Left ventricle myocardium inferior (tissue), 1 donor: ENCODE measurements around the gene PYGO2. TPM values are rescaled to one million over a fixed set of nuclear protein-coding genes. Genes with fewer than 3 reads are reported as not detected.
A peak's percentile ranks its signal among the peaks of the same experiment; 100 is the strongest.

Source experiments
- DNase-seq: peaks from one replicate; pipeline ENCODE4 v3.0.0-alpha.2; 2020
- H3K27ac ChIP-seq: fragments of 200-600 bp; replicated peaks from 2 replicates; pipeline ENCODE4 v1.8.0; 2021
- H3K27me3 ChIP-seq: fragments of 200-600 bp; 2 replicates; pipeline ENCODE4 v1.8.0; 2021; ENCODE audit warnings: low read depth
- H3K36me3 ChIP-seq: fragments of 200-600 bp; 2 replicates; pipeline ENCODE4 v1.8.0; 2021
- H3K4me1 ChIP-seq: fragments of 200-600 bp; 2 replicates; pipeline ENCODE4 v1.8.0; 2021
- H3K4me3 ChIP-seq: fragments of 200-600 bp; 2 replicates; pipeline ENCODE4 v1.8.0; 2021; ENCODE audit warnings: mild to moderate bottlenecking, moderate library complexity
- H3K9me3 ChIP-seq: fragments of 200-600 bp; replicated peaks from 2 replicates; pipeline ENCODE4 v1.8.0; 2021
- CTCF ChIP-seq: fragments of 200-600 bp; IDR thresholded peaks from 2 replicates; pipeline ENCODE4 v1.8.0; 2021; ENCODE audit warnings: antibody characterized with exemption, mild to moderate bottlenecking, borderline replicate concordance
- intact Hi-C: fragments of 100-400 bp; cut with micrococcal nuclease; formaldehyde crosslinking; loops from one replicate; pipeline ENCODE4 v1.11.0; 2022
- total RNA-seq: library from RNA; stranded (reverse); fragmentation: NEBNext Ultra II Directional; extraction: Animal tissue kit (Norgen Biotek cat#: 25700); gene quantifications from one replicate; pipeline ENCODE4 v1.2.1, GENCODE V29; 2021
- donor health status: DM: no; HTN: yes; CAD: no; lungs with severe emphysema.

The PYGO2 gene
- total RNA-seq, 1 donor from 2014 or later, result 12.9 TPM

GRCh38 chr1:154951901-154952657, 9.5 kb downstream of the PYGO2 start:
- intact Hi-C loops, result no loop called here
- H3K9me3 ChIP-seq, result no peaks in the 10 kb centered on the region
- no peak overlapping the region for H3K27ac ChIP-seq
- no peaks in the 10 kb centered on the region for H3K27me3 ChIP-seq
- no peak overlapping the region for H3K4me3 ChIP-seq
- DNase-seq, result no peak
- peaks cover 20% of the 10 kb centered on the region for H3K36me3 ChIP-seq
- H3K4me1 ChIP-seq, result peaks cover 52% of the 10 kb centered on the region
- no peak for TF ChIP-seq CTCF

GRCh38 chr1:154948079-154948478, 13.5 kb downstream of the PYGO2 start:
- H3K9me3 ChIP-seq, result no peaks in the 10 kb centered on the region
- no peak for DNase-seq

GRCh38 chr1:154945962-154946850, 15.4 kb downstream of the PYGO2 start:
- DNase-seq, result no peak
- H3K4me1 ChIP-seq, result peaks cover 45% of the 10 kb centered on the region
- intact Hi-C loops, result no loop called here
- no peaks in the 10 kb centered on the region for H3K27me3 ChIP-seq
- H3K27ac ChIP-seq, result peak overlapping the region; percentile 33
- H3K4me3 ChIP-seq, result no peak overlapping the region
- TF ChIP-seq CTCF, result no peak
- H3K9me3 ChIP-seq, result no peaks in the 10 kb centered on the region
- peaks cover 40% of the 10 kb centered on the region for H3K36me3 ChIP-seq

More at GRCh38 chr1:154948079-154948478, 13.5 kb downstream of the PYGO2 start:
- Histone ChIP-seq H3K27ac (no peak overlapping the region), H3K36me3 (peaks cover 44% of the 10 kb centered on the region), H3K27me3 (no peaks in the 10 kb centered on the region), H3K4me3 (no peak overlapping the region), H3K4me1 (peaks cover 40% of the 10 kb centered on the region)
- no peak for TF ChIP-seq CTCF
- intact Hi-C loops, result no loop called here

- H3K9me3 ChIP-seq, result no peaks in the 10 kb centered on the region
- H3K27ac ChIP-seq, result peak overlapping the region; percentile 59
- H3K4me1 ChIP-seq, result peaks cover 52% of the 10 kb centered on the region
- H3K4me3 ChIP-seq, result no peak overlapping the region
- intact Hi-C loops, result no loop called here
- no peak for TF ChIP-seq CTCF
- no peak for DNase-seq
- no peaks in the 10 kb centered on the region for H3K27me3 ChIP-seq
- H3K36me3 ChIP-seq, result peaks cover 34% of the 10 kb centered on the region
Measured at GRCh38 chr1:154945160-154945961, 16.2 kb downstream of the PYGO2 start.

GRCh38 chr1:154944401-154945159, 17.0 kb downstream of the PYGO2 start:
- intact Hi-C loops, result no loop called here
- no peak for TF ChIP-seq CTCF
- H3K27me3 ChIP-seq, result no peaks in the 10 kb centered on the region
- no peak overlapping the region for H3K4me3 ChIP-seq
- no peaks in the 10 kb centered on the region for H3K9me3 ChIP-seq
- no peak for DNase-seq
- peaks cover 60% of the 10 kb centered on the region for H3K4me1 ChIP-seq
- peaks cover 34% of the 10 kb centered on the region for H3K36me3 ChIP-seq
- peak overlapping the region; percentile 59 for H3K27ac ChIP-seq
